Karpas-422 (cell line): ENCODE measurements around the gene ZNF598. TPM values are rescaled to one million over a fixed set of nuclear protein-coding genes. Genes with fewer than 3 reads are reported as not detected.
"Not testable (repeated sequence)": the region's sequence is repeated elsewhere in the genome, so short reads cannot be mapped to it uniquely, and the experiment has no call there.

Experiments
- DNase-seq: peaks from one replicate; pipeline ENCODE4 v3.0.0-alpha.2; 2015
- H2AFZ ChIP-seq: fragments of 200-600 bp; sonication (generic); 2 replicates; pipeline ENCODE4 v1.6.1; 2014; ENCODE audit warnings: antibody characterized with exemption, low read length, mixed read lengths
- H3K27ac ChIP-seq: fragments of 200-600 bp; sonication (generic); 2 replicates; pipeline ENCODE4 v1.5.1; 2014; ENCODE audit warnings: mild to moderate bottlenecking, low read length, moderate library complexity
- H3K27me3 ChIP-seq: fragments of 200-600 bp; sonication (generic); 2 replicates; pipeline ENCODE4 v1.6.1; 2014; ENCODE audit warnings: low read length, mixed read lengths
- H3K36me3 ChIP-seq: fragments of 200-600 bp; sonication (generic); 2 replicates; pipeline ENCODE4 v1.6.1; 2014; ENCODE audit warnings: low read length, mixed read lengths; ENCODE audit not compliant: insufficient read depth
- H3K4me1 ChIP-seq: fragments of 200-600 bp; sonication (generic); 2 replicates; pipeline ENCODE4 v1.6.1; 2014; ENCODE audit warnings: mild to moderate bottlenecking, low read length, mixed read lengths
- H3K4me2 ChIP-seq: fragments of 200-600 bp; sonication (generic); 2 replicates; pipeline ENCODE4 v1.6.1; 2014; ENCODE audit warnings: low read length, low read depth, mild to moderate bottlenecking; ENCODE audit not compliant: poor library complexity, severe bottlenecking
- H3K4me3 ChIP-seq: fragments of 200-600 bp; sonication (generic); 2 replicates; pipeline ENCODE4 v1.5.1; 2014; ENCODE audit warnings: mild to moderate bottlenecking, antibody characterized with exemption, low read length, mixed read lengths
- H3K79me2 ChIP-seq: fragments of 200-600 bp; sonication (generic); 2 replicates; pipeline ENCODE4 v1.6.1; 2014; ENCODE audit warnings: mild to moderate bottlenecking, low read length, mixed read lengths
- H3K9ac ChIP-seq: fragments of 200-600 bp; sonication (generic); 2 replicates; pipeline ENCODE4 v1.6.0; 2014; ENCODE audit warnings: low read length
- H3K9me2 ChIP-seq: fragments of 200-600 bp; sonication (generic), shearing (Covaris generic); replicated peaks from 2 replicates; pipeline ENCODE4 v1.6.0; 2014; ENCODE audit warnings: mild to moderate bottlenecking, low read length, moderate library complexity; ENCODE audit not compliant: insufficient read depth
- H3K9me3 ChIP-seq: fragments of 300-700, 200-600 bp; sonication (generic); 2 replicates; pipeline ENCODE4 v1.6.1; 2014; ENCODE audit warnings: low read length, mixed read lengths
- H4K20me1 ChIP-seq: fragments of 200-600 bp; sonication (generic); 2 replicates; pipeline ENCODE4 v1.6.1; 2014; ENCODE audit warnings: mild to moderate bottlenecking, antibody characterized with exemption, low read length, low read depth; ENCODE audit not compliant: insufficient read depth
- total RNA-seq: library from RNA; depleted of rRNA; stranded (reverse); fragments of >200 nt; shearing (Covaris generic); gene quantifications from 2 replicates; pipeline ENCODE4 v1.2.3, GENCODE V29; 2014; ENCODE audit warnings: low replicate concordance

The ZNF598 gene
- total RNA-seq, 1 experiment from 2014 or later = 12.6 TPM

DNA sequence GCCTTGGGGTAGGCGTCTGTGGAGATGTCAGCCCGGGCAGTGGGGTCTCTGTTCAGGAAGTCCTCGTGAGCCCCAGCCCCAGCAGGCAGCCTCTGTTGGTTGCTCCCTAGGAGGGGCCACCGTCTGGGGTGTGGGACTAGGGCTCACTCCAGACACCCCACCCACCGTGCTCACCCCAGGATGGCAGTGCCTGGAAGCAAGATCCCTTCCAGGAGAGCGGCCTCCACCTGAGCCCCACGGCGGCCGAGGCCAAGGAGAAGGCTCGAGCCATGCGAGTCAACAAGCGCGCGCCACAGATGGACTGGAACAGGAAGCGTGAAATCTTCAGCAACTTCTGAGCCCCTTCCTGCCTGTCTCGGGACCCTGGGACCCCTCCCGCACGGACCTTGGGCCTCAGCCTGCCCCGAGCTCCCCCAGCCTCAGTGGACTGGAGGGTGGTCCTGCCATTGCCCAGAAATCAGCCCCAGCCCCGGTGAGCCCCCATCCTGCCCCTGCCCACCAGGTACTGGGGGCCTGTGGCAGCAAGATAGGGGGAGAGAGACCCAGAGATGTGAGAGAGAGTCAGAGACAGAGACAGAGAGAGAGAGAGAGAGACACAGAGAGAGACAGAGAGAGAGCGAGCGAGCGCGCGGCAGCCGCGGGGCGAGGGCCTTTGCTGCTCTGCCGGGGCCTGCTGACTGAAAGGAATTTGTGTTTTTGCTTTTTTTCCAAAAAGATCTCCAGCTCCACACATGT is 28.2 kb upstream of the ZNF598 start:
- Histone ChIP-seq H3K4me2 (no peak overlapping the region), H3K27me3 (no peaks in the 10 kb centered on the region), H3K9ac (no peak overlapping the region), H3K9me2 (no peaks in the 10 kb centered on the region), H3K79me2 (no peaks in the 10 kb centered on the region), H3K27ac (no peak overlapping the region), H2AFZ (no peak overlapping the region), H3K4me1 (no peaks in the 10 kb centered on the region), H4K20me1 (no peaks in the 10 kb centered on the region), H3K36me3 (no peaks in the 10 kb centered on the region), H3K4me3 (no peak overlapping the region), H3K9me3 (no peaks in the 10 kb centered on the region)
- no peak for DNase-seq

DNA sequence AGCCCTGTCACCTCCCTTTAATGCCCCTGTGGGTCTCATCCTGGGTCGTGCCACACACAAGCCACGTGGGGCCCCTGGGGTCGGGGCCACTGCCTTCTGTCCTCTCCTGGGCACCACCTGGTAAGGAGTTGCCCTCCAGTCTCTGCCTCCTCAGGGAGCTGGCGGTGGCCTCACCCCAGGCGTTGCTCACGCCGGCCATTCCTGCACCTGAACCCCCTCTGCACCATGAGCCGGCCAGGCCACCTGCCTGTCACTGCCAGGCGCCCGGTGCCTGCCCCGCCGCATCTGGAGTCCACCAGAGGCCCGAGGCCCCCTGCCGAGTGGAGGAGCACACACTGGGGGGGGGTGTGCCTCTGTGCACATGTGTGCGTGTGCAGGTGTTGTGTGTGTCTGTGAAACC is 27.5 kb upstream of the ZNF598 start:
- no peak overlapping the region for H3K27ac ChIP-seq
- H4K20me1 ChIP-seq = no peaks in the 10 kb centered on the region
- H3K4me3 ChIP-seq = no peak overlapping the region
- no peaks in the 10 kb centered on the region for H3K4me1 ChIP-seq
- no peak overlapping the region for H2AFZ ChIP-seq
- no peak overlapping the region for H3K9ac ChIP-seq
- H3K36me3 ChIP-seq = no peaks in the 10 kb centered on the region
- H3K79me2 ChIP-seq = no peaks in the 10 kb centered on the region
- H3K4me2 ChIP-seq = no peak overlapping the region
- H3K9me3 ChIP-seq = no peaks in the 10 kb centered on the region
- no peaks in the 10 kb centered on the region for H3K27me3 ChIP-seq
- H3K9me2 ChIP-seq = no peaks in the 10 kb centered on the region
- DNase-seq = no peak

GRCh38 chr16:2036200-2036966 is 26.8 kb upstream of the ZNF598 start:
- no peak for DNase-seq
- no peak overlapping the region for H3K4me2 ChIP-seq

GRCh38 chr16:2035431-2036199 is 26.0 kb upstream of the ZNF598 start:
- Histone ChIP-seq H3K27ac (no peak overlapping the region), H3K4me2 (no peak overlapping the region), H2AFZ (no peak overlapping the region), H3K9ac (no peak overlapping the region), H3K27me3 (no peaks in the 10 kb centered on the region), H3K36me3 (no peaks in the 10 kb centered on the region), H3K79me2 (no peaks in the 10 kb centered on the region), H3K4me1 (no peaks in the 10 kb centered on the region), H4K20me1 (no peaks in the 10 kb centered on the region), H3K9me3 (no peaks in the 10 kb centered on the region), H3K4me3 (no peak overlapping the region), H3K9me2 (no peaks in the 10 kb centered on the region)
- no peak for DNase-seq

More at GRCh38 chr16:2036200-2036966, 26.8 kb upstream of the ZNF598 start:
- Histone ChIP-seq H4K20me1 (no peaks in the 10 kb centered on the region), H3K36me3 (no peaks in the 10 kb centered on the region), H2AFZ (no peak overlapping the region), H3K27me3 (no peaks in the 10 kb centered on the region), H3K79me2 (no peaks in the 10 kb centered on the region), H3K4me1 (no peaks in the 10 kb centered on the region), H3K9me2 (no peaks in the 10 kb centered on the region), H3K9me3 (no peaks in the 10 kb centered on the region), H3K27ac (no peak overlapping the region), H3K4me3 (no peak overlapping the region), H3K9ac (no peak overlapping the region)

GRCh38 chr16:2034696-2035430 is 25.2 kb upstream of the ZNF598 start:
- Histone ChIP-seq H3K4me3 (no peak overlapping the region), H3K4me2 (no peak overlapping the region), H3K9me3 (no peaks in the 10 kb centered on the region), H3K27ac (no peak overlapping the region), H3K9me2 (no peaks in the 10 kb centered on the region), H4K20me1 (no peaks in the 10 kb centered on the region), H3K4me1 (no peaks in the 10 kb centered on the region), H3K79me2 (no peaks in the 10 kb centered on the region), H3K27me3 (no peaks in the 10 kb centered on the region), H2AFZ (no peak overlapping the region), H3K36me3 (no peaks in the 10 kb centered on the region), H3K9ac (no peak overlapping the region)
- no peak for DNase-seq

DNA sequence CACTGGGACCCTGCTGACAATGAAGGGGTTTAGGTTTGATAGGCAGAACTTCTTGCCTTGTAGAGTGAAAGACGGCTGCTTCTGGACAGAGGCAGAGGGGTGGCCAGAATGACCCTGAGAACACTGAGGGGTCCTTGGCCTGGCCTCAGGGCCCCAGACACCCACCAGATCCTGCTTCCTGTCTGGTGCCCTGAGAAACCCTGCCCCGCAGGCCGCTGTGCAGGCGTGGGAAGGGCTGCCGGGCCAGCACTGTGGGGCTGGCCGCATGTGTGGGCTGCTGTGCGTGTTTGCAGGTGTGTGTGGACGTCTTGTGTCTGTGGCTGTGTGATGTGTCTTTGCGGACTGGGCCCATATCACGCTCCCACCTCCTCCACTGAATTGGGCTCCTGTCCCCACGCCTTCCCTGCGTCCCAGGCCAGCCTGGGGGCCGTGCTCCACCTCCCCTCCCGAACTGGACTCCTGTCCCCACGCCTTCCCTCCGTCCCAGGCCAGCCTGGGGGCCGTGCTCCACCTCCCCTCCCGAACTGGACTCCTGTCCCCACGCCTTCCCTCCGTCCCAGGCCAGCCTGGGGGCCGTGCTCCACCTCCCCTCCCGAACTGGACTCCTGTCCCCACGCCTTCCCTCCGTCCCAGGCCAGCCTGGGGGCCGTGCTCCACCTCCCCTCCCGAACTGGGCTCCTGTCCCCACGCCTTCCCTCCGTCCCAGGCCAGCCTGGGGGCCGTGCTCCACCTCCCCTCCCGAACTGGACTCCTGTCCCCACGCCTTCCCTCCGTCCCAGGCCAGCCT is 24.5 kb upstream of the ZNF598 start:
- H3K9ac ChIP-seq, H4K20me1 ChIP-seq, H3K9me3 ChIP-seq, H3K4me3 ChIP-seq, H3K4me2 ChIP-seq, H3K27me3 ChIP-seq, H3K4me1 ChIP-seq, H3K79me2 ChIP-seq, DNase-seq, H3K27ac ChIP-seq, H3K9me2 ChIP-seq, H2AFZ ChIP-seq, H3K36me3 ChIP-seq: not testable (repeated sequence)

- H3K4me2 ChIP-seq = no peak overlapping the region
- no peaks in the 10 kb centered on the region for H3K4me1 ChIP-seq
- H2AFZ ChIP-seq = no peak overlapping the region
Observed at GRCh38 chr16:2033057-2033908, 23.7 kb upstream of the ZNF598 start.

More at GRCh38 chr16:2033057-2033908, 23.7 kb upstream of the ZNF598 start:
- Histone ChIP-seq H3K9ac (no peak overlapping the region), H3K36me3 (no peaks in the 10 kb centered on the region), H3K79me2 (no peaks in the 10 kb centered on the region), H3K9me2 (no peaks in the 10 kb centered on the region), H4K20me1 (no peaks in the 10 kb centered on the region), H3K4me3 (no peak overlapping the region), H3K27ac (no peak overlapping the region), H3K9me3 (no peaks in the 10 kb centered on the region), H3K27me3 (no peaks in the 10 kb centered on the region)
- no peak for DNase-seq
